Type B pancreatic cell (in vitro differentiated cells): ENCODE results near the gene CYFIP1. TPM values are rescaled to one million over a fixed set of nuclear protein-coding genes. Genes with fewer than 3 reads are reported as not detected.

Source experiments
- DNase-seq: peaks from one replicate; pipeline ENCODE4 v3.0.0; 2021; ENCODE audit warnings: mixed read lengths; ENCODE audit not compliant: unreplicated experiment; ENCODE audit errors: extremely low spot score
- H3K27ac Mint-ChIP-seq: 2 replicates; pipeline ENCODE4 v1.8.0; 2021; ENCODE audit warnings: mild to moderate bottlenecking, mixed read lengths
- H3K27me3 Mint-ChIP-seq: 2 replicates; pipeline ENCODE4 v1.8.0; 2021; ENCODE audit warnings: mixed read lengths
- H3K36me3 Mint-ChIP-seq: 2 replicates; pipeline ENCODE4 v1.8.0; 2021; ENCODE audit warnings: mixed read lengths
- H3K4me1 Mint-ChIP-seq: one replicate; pipeline ENCODE4 v1.8.0; 2021; ENCODE audit warnings: mixed read lengths; ENCODE audit not compliant: unreplicated experiment
- H3K4me3 Mint-ChIP-seq: 2 replicates; pipeline ENCODE4 v1.8.0; 2021; ENCODE audit warnings: mild to moderate bottlenecking, mixed read lengths
- H3K9me3 Mint-ChIP-seq: 2 replicates; pipeline ENCODE4 v1.8.0; 2021; ENCODE audit warnings: mixed read lengths
- total RNA-seq: library from RNA; stranded (reverse); gene quantifications from 2 replicates; pipeline ENCODE4 v1.2.1, GENCODE V29; 2021; ENCODE audit warnings: low replicate concordance
- TF ChIP-seq, protein P1 (sequence below): fragments of 200-600 bp; sonication (generic); conservative IDR thresholded peaks from 2 replicates; pipeline ENCODE4 v1.5.0; 2021; ENCODE audit warnings: antibody characterized with exemption, mild to moderate bottlenecking

Gene CYFIP1
- total RNA-seq, 1 donor from 2014 or later = 108 TPM

DNA sequence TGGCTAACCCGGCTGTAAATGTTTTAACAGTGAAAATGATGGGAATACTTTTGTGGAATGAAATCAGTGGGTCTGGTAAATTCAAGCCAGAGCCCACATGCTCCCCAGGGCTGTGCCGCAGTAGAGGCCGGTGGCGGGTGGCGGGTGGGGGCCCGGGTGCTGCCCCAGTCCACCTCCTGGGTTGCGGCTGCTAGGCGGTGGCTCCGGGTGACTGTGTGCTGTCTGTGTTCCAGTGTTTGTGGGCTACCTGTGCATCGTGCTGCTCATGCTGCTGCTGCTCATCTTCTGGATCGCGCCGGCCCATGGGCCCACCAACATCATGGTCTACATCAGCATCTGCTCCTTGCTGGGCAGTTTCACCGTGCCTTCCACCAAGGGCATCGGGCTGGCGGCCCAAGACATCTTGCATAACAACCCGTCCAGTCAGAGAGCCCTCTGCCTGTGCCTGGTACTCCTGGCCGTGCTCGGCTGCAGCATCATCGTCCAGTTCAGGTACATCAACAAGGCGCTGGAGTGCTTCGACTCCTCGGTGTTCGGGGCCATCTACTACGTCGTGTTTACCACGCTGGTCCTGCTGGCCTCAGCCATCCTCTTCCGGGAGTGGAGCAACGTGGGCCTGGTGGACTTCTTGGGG, 156.6 kb downstream of the CYFIP1 start:
- no peaks in the 10 kb centered on the region for H3K27me3 Mint-ChIP-seq
- peaks cover 5% of the 10 kb centered on the region for H3K36me3 Mint-ChIP-seq
- TF ChIP-seq, protein P1, sequence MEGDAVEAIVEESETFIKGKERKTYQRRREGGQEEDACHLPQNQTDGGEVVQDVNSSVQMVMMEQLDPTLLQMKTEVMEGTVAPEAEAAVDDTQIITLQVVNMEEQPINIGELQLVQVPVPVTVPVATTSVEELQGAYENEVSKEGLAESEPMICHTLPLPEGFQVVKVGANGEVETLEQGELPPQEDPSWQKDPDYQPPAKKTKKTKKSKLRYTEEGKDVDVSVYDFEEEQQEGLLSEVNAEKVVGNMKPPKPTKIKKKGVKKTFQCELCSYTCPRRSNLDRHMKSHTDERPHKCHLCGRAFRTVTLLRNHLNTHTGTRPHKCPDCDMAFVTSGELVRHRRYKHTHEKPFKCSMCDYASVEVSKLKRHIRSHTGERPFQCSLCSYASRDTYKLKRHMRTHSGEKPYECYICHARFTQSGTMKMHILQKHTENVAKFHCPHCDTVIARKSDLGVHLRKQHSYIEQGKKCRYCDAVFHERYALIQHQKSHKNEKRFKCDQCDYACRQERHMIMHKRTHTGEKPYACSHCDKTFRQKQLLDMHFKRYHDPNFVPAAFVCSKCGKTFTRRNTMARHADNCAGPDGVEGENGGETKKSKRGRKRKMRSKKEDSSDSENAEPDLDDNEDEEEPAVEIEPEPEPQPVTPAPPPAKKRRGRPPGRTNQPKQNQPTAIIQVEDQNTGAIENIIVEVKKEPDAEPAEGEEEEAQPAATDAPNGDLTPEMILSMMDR = no peak
- no peak for DNase-seq
- no peak overlapping the region for H3K27ac Mint-ChIP-seq
- H3K4me1 Mint-ChIP-seq = no peaks in the 10 kb centered on the region
- H3K9me3 Mint-ChIP-seq = no peaks in the 10 kb centered on the region
- no peak overlapping the region for H3K4me3 Mint-ChIP-seq

DNA sequence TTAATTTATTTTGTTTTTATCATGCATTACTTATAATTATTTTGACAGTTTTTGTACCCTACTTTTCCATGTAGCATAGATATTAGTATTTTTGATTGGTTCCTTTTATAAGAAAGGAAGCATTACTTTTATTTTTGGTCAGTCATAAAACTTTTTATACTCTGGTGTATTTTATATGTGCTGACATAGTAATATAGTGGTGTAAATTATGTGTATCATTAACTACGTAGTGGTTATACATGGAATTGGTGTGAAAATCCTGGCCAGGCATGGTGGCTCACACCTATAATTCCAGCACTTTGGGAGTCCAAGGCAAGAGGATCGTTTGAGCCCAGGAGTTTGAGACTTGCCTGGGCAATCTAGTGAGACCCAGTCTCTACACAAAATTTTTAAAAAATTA, 160.5 kb downstream of the CYFIP1 start:
- TF ChIP-seq, protein P1 = no peak

More for the DNA sequence above, 160.5 kb downstream of the CYFIP1 start:
- no peaks in the 10 kb centered on the region for H3K9me3 Mint-ChIP-seq
- no peak for DNase-seq
- no peak overlapping the region for H3K4me3 Mint-ChIP-seq
- peaks cover 5% of the 10 kb centered on the region for H3K36me3 Mint-ChIP-seq
- H3K4me1 Mint-ChIP-seq = no peaks in the 10 kb centered on the region
- H3K27me3 Mint-ChIP-seq = no peaks in the 10 kb centered on the region
- no peak overlapping the region for H3K27ac Mint-ChIP-seq

Other genes with a start within 250 kb of the CYFIP1 start
- gene NIPA1, start 193.7 kb downstream of the CYFIP1 start, total RNA-seq = 11.7 and 16.5 TPM in 2 replicates
- 48.7 and 59.4 TPM in 2 replicates for gene NIPA2, start 141.7 kb downstream of the CYFIP1 start, total RNA-seq
- 15.3 and 24.6 TPM in 2 replicates for gene TUBGCP5, start 59.2 kb upstream of the CYFIP1 start, total RNA-seq
- not detected in 2 replicates for gene GOLGA6L1, start 156.5 kb upstream of the CYFIP1 start, total RNA-seq